Progenitor cell of endocrine pancreas (in vitro differentiated cells): ENCODE measurements around the gene TAF4. TPM values are rescaled to one million over a fixed set of nuclear protein-coding genes. Genes with fewer than 3 reads are reported as not detected.

Experiments used
- DNase-seq: peaks from one replicate; pipeline ENCODE4 v3.0.0; 2021; ENCODE audit warnings: low spot score; ENCODE audit not compliant: unreplicated experiment
- H3K27ac Mint-ChIP-seq: 2 replicates; pipeline ENCODE4 v1.8.0; 2021; ENCODE audit warnings: mild to moderate bottlenecking, moderate library complexity, mixed read lengths
- H3K27me3 Mint-ChIP-seq: 2 replicates; pipeline ENCODE4 v1.8.0; 2021; ENCODE audit warnings: mixed read lengths
- H3K36me3 Mint-ChIP-seq: 2 replicates; pipeline ENCODE4 v1.8.0; 2022; ENCODE audit warnings: mixed read lengths; ENCODE audit not compliant: insufficient read depth
- H3K4me1 Mint-ChIP-seq: 2 replicates; pipeline ENCODE4 v1.8.0; 2021; ENCODE audit warnings: low read depth, mixed read lengths
- H3K4me3 Mint-ChIP-seq: 2 replicates; pipeline ENCODE4 v1.8.0; 2021; ENCODE audit warnings: low read depth, mild to moderate bottlenecking, moderate library complexity, mixed read lengths
- H3K9me3 Mint-ChIP-seq: 2 replicates; pipeline ENCODE4 v1.8.0; 2021; ENCODE audit warnings: low read depth, mixed read lengths
- total RNA-seq: library from RNA; stranded (reverse); gene quantifications from 2 replicates; pipeline ENCODE4 v1.2.1, GENCODE V29; 2021
- TF ChIP-seq, protein P1 (sequence below): fragments of 200-600 bp; sonication (generic); IDR thresholded peaks from one replicate; pipeline ENCODE4 v1.5.0; 2021; ENCODE audit warnings: antibody characterized with exemption, mild to moderate bottlenecking; ENCODE audit not compliant: unreplicated experiment

TAF4 gene
- total RNA-seq, 1 donor from 2014 or later: 34.7 TPM

DNA sequence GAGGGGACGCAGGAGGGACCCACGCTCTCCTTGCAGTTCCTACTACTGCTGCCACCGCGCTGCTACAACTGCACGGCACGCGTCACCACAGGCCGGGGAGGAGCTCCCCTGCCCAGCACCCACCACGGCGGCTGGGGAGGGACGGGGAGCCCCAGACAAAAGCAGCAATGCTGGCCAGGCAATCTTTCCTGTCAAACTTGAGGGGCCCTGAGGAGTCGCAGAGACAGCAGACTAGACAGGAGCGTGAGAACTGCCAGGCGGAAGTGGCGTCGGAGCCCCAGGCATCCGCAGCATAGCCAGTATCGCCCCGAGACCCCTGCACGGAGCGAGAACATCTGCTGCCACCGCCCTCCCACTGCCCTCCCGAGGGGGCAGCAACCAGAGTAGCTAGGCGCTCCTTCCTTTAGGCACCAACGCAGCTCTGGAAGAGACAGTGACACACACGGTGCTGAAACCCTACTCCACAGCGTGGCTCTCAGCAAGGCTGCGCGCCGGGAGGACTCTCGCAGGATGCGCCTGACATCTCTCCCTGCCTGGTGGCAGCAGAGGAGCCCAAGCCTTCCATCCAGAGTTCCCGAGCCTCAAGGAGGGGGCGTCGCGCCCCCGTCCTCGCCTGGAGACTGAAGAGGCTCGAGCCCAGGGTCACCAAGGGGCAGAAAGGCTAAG lies 2.2 kb downstream of the TAF4 start:
- DNase-seq: no peak
- peak overlapping the region; percentile 80 for H3K4me3 Mint-ChIP-seq
- peaks cover 38% of the 10 kb centered on the region for H3K4me1 Mint-ChIP-seq
- no peak overlapping the region for H3K27ac Mint-ChIP-seq
- H3K27me3 Mint-ChIP-seq: no peaks in the 10 kb centered on the region
- TF ChIP-seq, protein P1, sequence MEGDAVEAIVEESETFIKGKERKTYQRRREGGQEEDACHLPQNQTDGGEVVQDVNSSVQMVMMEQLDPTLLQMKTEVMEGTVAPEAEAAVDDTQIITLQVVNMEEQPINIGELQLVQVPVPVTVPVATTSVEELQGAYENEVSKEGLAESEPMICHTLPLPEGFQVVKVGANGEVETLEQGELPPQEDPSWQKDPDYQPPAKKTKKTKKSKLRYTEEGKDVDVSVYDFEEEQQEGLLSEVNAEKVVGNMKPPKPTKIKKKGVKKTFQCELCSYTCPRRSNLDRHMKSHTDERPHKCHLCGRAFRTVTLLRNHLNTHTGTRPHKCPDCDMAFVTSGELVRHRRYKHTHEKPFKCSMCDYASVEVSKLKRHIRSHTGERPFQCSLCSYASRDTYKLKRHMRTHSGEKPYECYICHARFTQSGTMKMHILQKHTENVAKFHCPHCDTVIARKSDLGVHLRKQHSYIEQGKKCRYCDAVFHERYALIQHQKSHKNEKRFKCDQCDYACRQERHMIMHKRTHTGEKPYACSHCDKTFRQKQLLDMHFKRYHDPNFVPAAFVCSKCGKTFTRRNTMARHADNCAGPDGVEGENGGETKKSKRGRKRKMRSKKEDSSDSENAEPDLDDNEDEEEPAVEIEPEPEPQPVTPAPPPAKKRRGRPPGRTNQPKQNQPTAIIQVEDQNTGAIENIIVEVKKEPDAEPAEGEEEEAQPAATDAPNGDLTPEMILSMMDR: no peak
- no peaks in the 10 kb centered on the region for H3K9me3 Mint-ChIP-seq
- H3K36me3 Mint-ChIP-seq: peaks cover 3% of the 10 kb centered on the region

DNA sequence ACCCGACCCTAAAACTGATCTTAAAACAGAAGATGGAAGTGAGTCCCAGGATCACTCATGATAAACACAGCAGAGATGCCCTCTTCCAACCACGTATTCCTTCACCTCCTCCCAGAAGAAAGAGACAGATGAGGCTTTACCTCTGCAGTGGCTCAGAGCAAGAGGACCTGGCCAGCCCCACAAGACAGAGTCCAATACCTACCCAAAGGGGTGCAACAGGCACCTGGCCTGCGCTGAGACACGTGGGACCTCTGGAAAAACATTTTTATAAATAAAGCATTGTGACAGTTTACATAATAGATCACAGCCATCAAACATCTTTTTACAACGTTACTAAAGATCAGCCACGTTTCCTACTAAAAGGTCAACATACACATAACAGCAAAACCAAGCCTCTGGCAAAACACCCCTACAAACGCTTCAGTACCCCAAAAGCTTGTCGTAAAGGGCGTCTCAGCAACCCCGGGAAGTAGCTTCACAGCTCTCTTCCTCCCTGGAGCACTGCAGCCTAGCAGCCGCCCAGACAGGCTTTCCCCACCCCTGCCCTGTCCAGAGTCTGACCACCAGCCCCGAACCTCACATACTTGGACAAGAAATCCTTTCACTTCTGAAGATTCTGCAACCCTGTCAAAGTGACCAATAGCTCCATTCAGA lies 2.9 kb downstream of the TAF4 start:
- peak overlapping the region; percentile 80 for H3K4me3 Mint-ChIP-seq
- TF ChIP-seq, protein P1: no peak
- peaks cover 3% of the 10 kb centered on the region for H3K36me3 Mint-ChIP-seq
- no peak overlapping the region for H3K27ac Mint-ChIP-seq
- no peak for DNase-seq
- H3K4me1 Mint-ChIP-seq: peaks cover 36% of the 10 kb centered on the region
- no peaks in the 10 kb centered on the region for H3K9me3 Mint-ChIP-seq
- no peaks in the 10 kb centered on the region for H3K27me3 Mint-ChIP-seq

DNA sequence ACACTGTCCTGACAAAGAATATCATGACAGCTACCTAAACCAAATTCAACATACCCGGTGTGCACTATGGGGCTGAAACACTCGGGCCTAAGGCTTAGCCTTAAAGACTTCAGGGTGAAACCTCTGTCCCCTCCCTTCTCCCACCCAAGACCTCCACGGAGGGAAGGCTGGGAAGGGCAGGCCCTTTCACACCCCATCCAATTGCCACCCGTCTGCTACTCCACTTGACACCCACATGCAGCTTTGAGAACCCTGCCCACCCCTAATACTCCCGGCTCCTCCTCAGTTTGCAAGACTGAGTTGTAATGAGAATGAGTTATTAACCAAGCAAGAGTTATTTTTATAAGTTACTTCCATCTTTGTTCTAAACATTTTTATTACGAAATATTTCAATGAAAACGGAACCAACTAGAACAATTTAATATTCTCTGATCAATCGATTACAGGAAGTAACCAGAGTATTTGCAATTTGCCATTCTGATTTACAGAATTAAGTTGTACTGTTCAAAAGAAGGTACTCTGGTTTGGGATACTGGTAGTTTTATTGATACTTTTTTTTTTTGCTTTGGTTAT lies 3.7 kb downstream of the TAF4 start:
- TF ChIP-seq, protein P1: no peak
- no peaks in the 10 kb centered on the region for H3K9me3 Mint-ChIP-seq
- H3K27me3 Mint-ChIP-seq: no peaks in the 10 kb centered on the region
- H3K4me3 Mint-ChIP-seq: no peak overlapping the region
- H3K4me1 Mint-ChIP-seq: peaks cover 29% of the 10 kb centered on the region
- peaks cover 3% of the 10 kb centered on the region for H3K36me3 Mint-ChIP-seq
- DNase-seq: no peak
- H3K27ac Mint-ChIP-seq: no peak overlapping the region

DNA sequence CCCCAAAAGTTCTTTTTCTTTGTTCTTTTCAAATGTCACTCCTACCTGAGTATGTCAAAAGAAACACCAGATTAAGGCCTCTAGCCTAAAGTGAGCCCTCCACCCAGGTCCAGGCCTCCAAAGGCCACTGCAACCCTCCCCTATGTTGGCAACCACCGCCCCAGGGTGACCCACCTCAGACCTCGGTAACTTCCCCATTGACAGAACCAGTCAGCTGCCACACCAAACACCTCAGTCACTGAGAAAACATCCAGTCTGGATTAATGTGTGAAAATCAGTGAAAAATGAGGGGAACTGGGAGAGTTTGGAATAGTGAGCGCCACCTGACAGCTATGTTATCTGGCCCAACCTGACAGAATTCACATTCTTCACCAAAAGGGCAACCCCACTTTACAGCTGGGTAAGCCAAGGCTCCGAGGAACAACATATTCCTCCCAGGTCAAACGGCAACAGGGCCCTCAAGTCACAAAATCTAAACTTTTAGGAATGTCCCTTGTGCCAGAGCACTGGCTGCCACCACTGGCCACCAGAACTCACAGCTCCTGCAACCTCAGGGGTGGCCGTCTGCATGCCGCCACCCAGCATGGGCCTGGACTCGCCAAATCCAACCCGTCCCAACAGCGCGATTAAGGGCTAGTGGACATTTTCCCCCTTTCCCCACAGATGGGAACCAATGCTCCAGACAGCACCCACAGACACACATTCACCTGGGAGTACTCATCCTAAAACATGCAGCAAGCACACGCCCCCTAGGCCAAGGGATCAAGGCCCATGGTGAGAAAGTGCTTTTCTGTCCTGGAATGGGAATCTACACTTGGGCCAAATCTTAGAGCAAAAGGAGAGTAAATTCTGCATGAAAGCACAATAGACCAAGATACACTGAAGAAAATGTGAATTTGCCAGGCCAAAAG lies 4.8 kb downstream of the TAF4 start:
- peaks cover 24% of the 10 kb centered on the region for H3K4me1 Mint-ChIP-seq
- no peaks in the 10 kb centered on the region for H3K27me3 Mint-ChIP-seq
- no peak overlapping the region for H3K27ac Mint-ChIP-seq
- no peak overlapping the region for H3K4me3 Mint-ChIP-seq
- TF ChIP-seq, protein P1: no peak
- DNase-seq: no peak
- no peaks in the 10 kb centered on the region for H3K9me3 Mint-ChIP-seq
- H3K36me3 Mint-ChIP-seq: peaks cover 6% of the 10 kb centered on the region
